ENCODE measurements around the gene CREBBP.
"Not testable (repeated sequence)": the region's sequence is repeated elsewhere in the genome, so short reads cannot be mapped to it uniquely, and the experiment has no call there.

- TF ChIP-seq CTCF, POLR2A (IDR thresholded peaks at IDR 0.05): not testable (repeated sequence)
These were observed 46.6 kb upstream of the CREBBP start for GRCh38 chr16:3927147-3927546.
